Heart left ventricle (tissue), 16 donors: Measurements from ENCODE around the gene FLVCR1. TPM values are rescaled to one million over a fixed set of nuclear protein-coding genes. Genes with fewer than 3 reads are reported as not detected.
A peak's percentile ranks its signal among the peaks of the same experiment; 100 is the strongest.

Experiments used
- ATAC-seq, 4 donors: fragments of 200-7000 bp; cut with Tn5 transposase; one replicate each; pipeline ENCODE4 v1.9.1; 2020 to 2022; ENCODE audit warnings: moderate library complexity in 4 of 4, mild to moderate bottlenecking in 3 of 4, moderate number of reproducible peaks in 1 of 4
- DNase-seq, 5 donors: peaks; one replicate each; pipeline ENCODE4 v3.0.0-alpha.2; 2020
- H3K27ac ChIP-seq, 12 donors: fragments of 200-600 bp; sonication (generic) in 4 of 12; one replicate each; pipeline versions ENCODE4 v1.5.0 to v1.8.0; 2016 to 2022; ENCODE audit warnings: mild to moderate bottlenecking in 2 of 12
- H3K27me3 ChIP-seq, 9 donors: fragments of 200-600 bp; sonication (generic) in 2 of 9; one replicate each; pipeline versions ENCODE4 v1.5.1 to v1.8.0; 2016 to 2022; ENCODE audit warnings: mild to moderate bottlenecking in 3 of 9
- H3K36me3 ChIP-seq, 9 donors: fragments of 200-600 bp; sonication (generic) in 2 of 9; one replicate each; pipeline versions ENCODE4 v1.5.0 to v1.8.0; 2018 to 2022; ENCODE audit warnings: mild to moderate bottlenecking in 2 of 9
- H3K4me1 ChIP-seq, 12 donors: fragments of 200-600 bp; sonication (generic) in 4 of 12; one replicate each; pipeline versions ENCODE4 v1.5.0 to v1.8.0; 2016 to 2022; ENCODE audit warnings: mild to moderate bottlenecking in 3 of 12
- H3K4me3 ChIP-seq, 12 donors: fragments of 200-600 bp; sonication (generic) in 4 of 12; one replicate each; pipeline versions ENCODE4 v1.5.0 to v1.8.0; 2017 to 2022; ENCODE audit warnings: mild to moderate bottlenecking in 9 of 12, moderate library complexity in 4 of 12
- H3K9me3 ChIP-seq, 12 donors: fragments of 200-600 bp; sonication (generic) in 4 of 12; one replicate each; pipeline versions ENCODE4 v1.5.0 to v1.8.0; 2016 to 2022; ENCODE audit warnings: mild to moderate bottlenecking in 1 of 12
- CTCF ChIP-seq, 12 donors: fragments of 200-600 bp; sonication (generic) in 4 of 12; IDR thresholded peaks; one replicate each; pipeline versions ENCODE4 v1.5.0 to v1.8.0; 2018 to 2022; ENCODE audit warnings: antibody characterized with exemption in 12 of 12, mild to moderate bottlenecking in 5 of 12
- POLR2A ChIP-seq, 2 donors: fragments of 450-650 bp; IDR thresholded peaks; one replicate each; pipeline ENCODE4 v1.6.1; 2017; ENCODE audit warnings: antibody characterized with exemption in 2 of 2, mild to moderate bottlenecking in 2 of 2, moderate library complexity in 2 of 2
- WGBS, 4 donors: extraction: QIAGEN DNeasy Blood & Tissue Kit in 2 of 4; methylation state at CpG; one replicate each; pipeline versions ENCODE4 v1.1.5 to v1.1.7; 2013 to 2018; 5-methylcytosine and 5-hydroxymethylcytosine counted together
- intact Hi-C, 10 donors: fragments of 100-400 bp; cut with DNase I; formaldehyde crosslinking; loops; one replicate each; pipeline versions ENCODE4 v1.11.1 to v1.14.2; 2022
- polyA plus RNA-seq, 2 donors: library from polyadenylated mRNA; stranded (reverse); fragments of 200-250 nt; gene quantifications; one replicate each; pipeline ENCODE4 v1.2.3, GENCODE V29; 2013
- total RNA-seq, 9 donors: library from RNA; depleted of rRNA in 2 of 9; stranded (reverse); fragments of >200 nt in 2 of 9; fragmentation: NEBNext Ultra II Directional in 3 of 9; extraction: Animal tissue kit (Norgen Biotek cat#: 25700) in 3 of 9; gene quantifications; one replicate each; pipeline versions ENCODE4 v1.1.0 to v1.2.4, GENCODE V29; 2016 to 2023
- donor health status: ischemic (EF 13 %, LVEDD 7.1; RV severe dilation, severe dysfunction).
- donor health status: healthy with polysubstance abuse.
- donor health status: DM: no; HTN: yes; CAD: no.
- donor health status: DM: no; HTN: no; CAD: no.
- donor health status: ischemic (EF 25% LVEDD 6.9; RV normal size, moderate dysfunction).
- donor health status: ischemic (EF 25% LVEDD 5.7; RV mildly dilated, moderate dysfunction).
- donor health status: healthy.
- donor health status: DM: yes; HTN: yes; CAD: no.
- donor health status: ischemic (EF 35%, LVEDD 5.7; RV mildly dilated, moderate dysfunction).
- donor health status: nonischemic (EF 11% LVEDD 7.7; RV severe dilation, severe dysfunction).
- donor health status: DM: yes; HTN: yes; CAD: no.
- donor health status: PGD.
- donor health status: ischemic (EF 29% LVEDD 5.4; RV normal size, mild dysfunction).
- donor health status: nonischemic (EF 23%, LVEDD 6.1; RV moderate dilation, normal function).

FLVCR1 gene
- total and polyA plus RNA-seq, 11 donors, result 0.44 to 3.0 (median 2.4) TPM

GRCh38 chr1:212819726-212820125 lies 38.3 kb upstream of the FLVCR1 start:
- TF ChIP-seq CTCF (IDR thresholded peaks at IDR 0.05), result no peak
- TF ChIP-seq POLR2A (IDR thresholded peaks at IDR 0.05), result no peak
- intact Hi-C loops, result loop anchor here in 6 of 10 donors (5.0 to 10.0 kb wide), 2 partner anchors 175 to 178 kb away; no protein-coding TSS in a partner anchor
- DNase-seq (no peak), ATAC-seq (no peak)
- peak overlapping the region in 1 of 12 donors; percentile 7 for H3K4me3 ChIP-seq
- no peaks in the 10 kb centered on the region for H3K27me3 ChIP-seq
- H3K27ac ChIP-seq, result no peak overlapping the region
- H3K4me1 ChIP-seq, result peaks cover 0 to 11% (median 0%) of the 10 kb centered on the region in 12 donors
- peaks cover 0 to 4% (median 0%) of the 10 kb centered on the region in 9 donors for H3K36me3 ChIP-seq
- peaks cover 0 to 1% (median 0%) of the 10 kb centered on the region in 12 donors for H3K9me3 ChIP-seq
- WGBS, 4 donors, result 41 to 52% (median 48%) methylated on average over 5 of the region's 5 CpGs

- no peaks in the 10 kb centered on the region for H3K27me3 ChIP-seq
- 79 to 93% (median 92%) methylated on average over 2 of the region's 2 CpGs for WGBS, 4 donors
- peaks cover 0 to 11% (median 0%) of the 10 kb centered on the region in 12 donors for H3K4me1 ChIP-seq
- no peak overlapping the region for H3K27ac ChIP-seq
- no peaks in the 10 kb centered on the region for H3K36me3 ChIP-seq
- intact Hi-C loops, result no loop called here
- H3K4me3 ChIP-seq, result no peak overlapping the region
- peaks cover 0 to 14% (median 6%) of the 10 kb centered on the region in 12 donors for H3K9me3 ChIP-seq
- no peak for TF ChIP-seq CTCF (IDR thresholded peaks at IDR 0.05)
- no peak for TF ChIP-seq POLR2A (IDR thresholded peaks at IDR 0.05)
- ATAC-seq, result no peak
- no peak for DNase-seq
These were observed 37.1 kb upstream of the FLVCR1 start for GRCh38 chr1:212820969-212821368.

- 91 to 98% (median 96%) methylated on average over 3 of the region's 3 CpGs for WGBS, 4 donors
- ATAC-seq, result no peak
- no peak for TF ChIP-seq CTCF (IDR thresholded peaks at IDR 0.05)
- no peak for TF ChIP-seq POLR2A (IDR thresholded peaks at IDR 0.05)
- H3K27me3 ChIP-seq, result no peaks in the 10 kb centered on the region
- no peaks in the 10 kb centered on the region for H3K36me3 ChIP-seq
- intact Hi-C loops, result no loop called here
- H3K4me1 ChIP-seq, result peaks cover 0 to 11% (median 0%) of the 10 kb centered on the region in 12 donors
- H3K4me3 ChIP-seq, result no peak overlapping the region
- peaks cover 0 to 20% (median 8%) of the 10 kb centered on the region in 12 donors for H3K9me3 ChIP-seq
- H3K27ac ChIP-seq, result no peak overlapping the region
- no peak for DNase-seq
These were observed 35.1 kb upstream of the FLVCR1 start for GRCh38 chr1:212822956-212823355.

- intact Hi-C loops, result no loop called here
- WGBS, 4 donors, result 93 to 96% (median 96%) methylated on average over 16 of the region's 16 CpGs
- Histone ChIP-seq H3K4me3 (no peak overlapping the region), H3K27ac (no peak overlapping the region), H3K9me3 (peaks cover 0 to 20% (median 8%) of the 10 kb centered on the region in 12 donors), H3K4me1 (peaks cover 0 to 11% (median 0%) of the 10 kb centered on the region in 12 donors), H3K27me3 (no peaks in the 10 kb centered on the region), H3K36me3 (no peaks in the 10 kb centered on the region)
- no peak for TF ChIP-seq POLR2A (IDR thresholded peaks at IDR 0.05)
- no peak for TF ChIP-seq CTCF (IDR thresholded peaks at IDR 0.05)
- DNase-seq (no peak), ATAC-seq (no peak)
These were observed 33.9 kb upstream of the FLVCR1 start for GRCh38 chr1:212824201-212824600.
